Measurements from ENCODE around the gene CACNA2D1. TPM values are rescaled to one million over a fixed set of nuclear protein-coding genes. Genes with fewer than 3 reads are reported as not detected.

The CACNA2D1 gene
- total RNA-seq, 2 donors from 2014 or later: 5.4 to 32.0 TPM

DNA sequence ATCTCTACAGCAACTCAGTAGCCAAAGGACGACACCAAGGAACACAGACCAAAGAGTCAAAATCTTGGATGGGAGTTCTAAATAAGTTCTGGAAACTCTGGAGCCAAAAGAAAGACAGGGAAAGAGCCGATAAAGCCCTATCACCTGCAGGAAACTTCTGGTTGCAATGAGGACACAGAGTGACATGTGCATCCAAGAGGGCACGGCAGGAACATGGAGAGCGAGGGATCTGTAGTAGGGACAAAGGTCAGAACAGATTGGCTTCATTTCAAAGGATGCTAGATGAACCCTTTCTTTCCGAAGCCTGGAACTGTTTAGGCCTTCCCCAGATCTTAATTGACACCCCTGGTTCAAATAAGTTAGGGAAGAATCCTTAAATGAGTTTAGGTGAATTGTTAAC, 39.5 kb downstream of the CACNA2D1 start:
- H3K4me1 ChIP-seq: no peaks in the 10 kb centered on the region
- intact Hi-C loops (cut with DNase I): no loop called here
- no peaks in the 10 kb centered on the region for H3K9me3 ChIP-seq
- no peaks in the 10 kb centered on the region for H3K36me3 ChIP-seq (replicated peaks in 1 of 2; ENCODE audit: insufficient read depth in 1 of 2, low read depth in 2 of 2)
- no peak overlapping the region for H3K27ac ChIP-seq
- 69 to 76% methylated on average over 5 of the region's 5 CpGs for WGBS, 2 donors
- no peak overlapping the region for H3K4me3 ChIP-seq
- TF ChIP-seq, protein P1, sequence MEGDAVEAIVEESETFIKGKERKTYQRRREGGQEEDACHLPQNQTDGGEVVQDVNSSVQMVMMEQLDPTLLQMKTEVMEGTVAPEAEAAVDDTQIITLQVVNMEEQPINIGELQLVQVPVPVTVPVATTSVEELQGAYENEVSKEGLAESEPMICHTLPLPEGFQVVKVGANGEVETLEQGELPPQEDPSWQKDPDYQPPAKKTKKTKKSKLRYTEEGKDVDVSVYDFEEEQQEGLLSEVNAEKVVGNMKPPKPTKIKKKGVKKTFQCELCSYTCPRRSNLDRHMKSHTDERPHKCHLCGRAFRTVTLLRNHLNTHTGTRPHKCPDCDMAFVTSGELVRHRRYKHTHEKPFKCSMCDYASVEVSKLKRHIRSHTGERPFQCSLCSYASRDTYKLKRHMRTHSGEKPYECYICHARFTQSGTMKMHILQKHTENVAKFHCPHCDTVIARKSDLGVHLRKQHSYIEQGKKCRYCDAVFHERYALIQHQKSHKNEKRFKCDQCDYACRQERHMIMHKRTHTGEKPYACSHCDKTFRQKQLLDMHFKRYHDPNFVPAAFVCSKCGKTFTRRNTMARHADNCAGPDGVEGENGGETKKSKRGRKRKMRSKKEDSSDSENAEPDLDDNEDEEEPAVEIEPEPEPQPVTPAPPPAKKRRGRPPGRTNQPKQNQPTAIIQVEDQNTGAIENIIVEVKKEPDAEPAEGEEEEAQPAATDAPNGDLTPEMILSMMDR (IDR thresholded peaks at IDR 0.05): no peak
- no peak for TF ChIP-seq POLR2A (IDR thresholded peaks at IDR 0.05)
- DNase-seq: no peak
- no peaks in the 10 kb centered on the region for H3K27me3 ChIP-seq
- ATAC-seq: no peak

DNA sequence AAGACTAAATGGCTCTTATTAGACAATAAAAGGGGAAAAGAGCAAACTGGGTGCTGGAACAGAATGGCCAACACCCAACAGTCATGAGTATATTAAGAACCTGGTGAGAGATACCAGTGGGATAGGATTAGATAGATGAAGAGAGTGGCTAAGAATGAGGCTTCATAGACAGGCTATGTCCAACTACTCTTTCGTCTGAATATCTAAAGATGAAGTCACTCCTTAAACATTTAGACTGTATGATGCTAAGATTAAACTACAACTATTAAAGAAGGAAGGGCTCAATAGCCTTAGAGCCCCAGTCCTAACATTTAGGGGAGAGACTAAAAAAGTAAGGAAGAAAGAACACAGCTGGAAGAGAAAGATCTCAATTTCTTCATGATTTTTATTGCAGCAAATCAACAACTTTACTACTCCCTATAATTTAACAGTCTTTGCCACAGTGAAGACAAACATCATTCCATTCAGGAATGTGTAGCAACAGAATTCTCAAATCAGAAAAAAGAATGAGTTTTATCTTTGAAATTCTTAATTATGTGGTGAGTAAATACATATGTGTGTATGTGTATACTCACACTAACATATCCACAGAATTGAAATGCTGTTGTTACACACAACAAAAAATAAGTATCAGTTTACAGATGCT, 45.6 kb downstream of the CACNA2D1 start:
- 39 to 48% methylated on average over 1 of the region's 1 CpG for WGBS, 2 donors
- H3K9me3 ChIP-seq: no peaks in the 10 kb centered on the region
- no peaks in the 10 kb centered on the region for H3K36me3 ChIP-seq (replicated peaks in 1 of 2; ENCODE audit: insufficient read depth in 1 of 2, low read depth in 2 of 2)
- intact Hi-C loops (cut with DNase I): no loop called here
- ATAC-seq (no peak), DNase-seq (no peak)
- no peaks in the 10 kb centered on the region for H3K27me3 ChIP-seq
- TF ChIP-seq, protein P1 (IDR thresholded peaks at IDR 0.05): no peak
- no peak for TF ChIP-seq POLR2A (IDR thresholded peaks at IDR 0.05)
- no peaks in the 10 kb centered on the region for H3K4me1 ChIP-seq
- no peak overlapping the region for H3K4me3 ChIP-seq
- no peak overlapping the region for H3K27ac ChIP-seq

DNA sequence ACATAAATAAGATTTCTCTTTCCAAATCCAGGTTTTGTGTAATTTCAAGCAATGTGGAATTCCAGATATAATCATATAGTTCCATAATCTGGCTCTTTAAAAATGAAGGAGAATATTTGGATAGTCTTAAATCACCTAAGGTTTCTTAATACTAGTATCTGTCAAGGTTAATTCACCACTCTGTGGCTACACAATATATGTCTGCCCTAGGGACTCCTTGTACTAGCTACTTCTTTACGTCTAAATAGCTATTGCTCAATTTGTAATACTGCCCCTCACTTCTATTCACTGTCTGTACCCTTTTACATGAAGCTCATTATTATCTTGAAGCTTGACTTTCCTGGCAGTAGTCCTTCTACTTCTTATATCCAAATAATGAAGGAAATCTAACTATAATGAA, 47.2 kb downstream of the CACNA2D1 start:
- no peak for DNase-seq
- intact Hi-C loops (cut with DNase I): no loop called here
- Histone ChIP-seq H3K27me3 (no peaks in the 10 kb centered on the region), H3K36me3 (replicated peaks in 1 of 2; ENCODE audit: insufficient read depth in 1 of 2, low read depth in 2 of 2) (no peaks in the 10 kb centered on the region), H3K9me3 (no peaks in the 10 kb centered on the region), H3K4me3 (no peak overlapping the region), H3K27ac (no peak overlapping the region), H3K4me1 (no peaks in the 10 kb centered on the region)
- WGBS, 2 donors: 64 to 69% methylated on average over 1 of the region's 1 CpG
- ATAC-seq: no peak
- TF ChIP-seq POLR2A (IDR thresholded peaks at IDR 0.05): no peak
- TF ChIP-seq, protein P1 (IDR thresholded peaks at IDR 0.05): no peak

DNA sequence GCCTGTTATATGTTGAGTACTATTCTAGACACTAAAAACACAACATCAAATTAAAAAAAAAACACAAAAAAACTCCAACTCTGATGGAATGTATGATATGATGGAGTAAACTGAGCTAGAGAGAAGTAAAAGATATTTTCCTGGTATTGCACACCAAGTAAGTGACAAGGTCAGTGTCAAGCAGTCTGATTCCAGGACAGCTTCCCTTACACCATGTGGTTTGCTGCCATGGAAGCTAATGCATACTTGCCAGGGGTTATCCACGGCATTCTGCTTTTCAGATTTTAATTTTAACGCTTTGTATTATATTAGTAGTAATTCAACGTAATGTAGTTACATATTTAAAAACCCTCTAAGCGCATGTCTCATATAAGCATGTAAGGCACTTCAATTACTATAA, 48.4 kb downstream of the CACNA2D1 start:
- Histone ChIP-seq H3K4me1 (no peaks in the 10 kb centered on the region), H3K4me3 (no peak overlapping the region), H3K36me3 (replicated peaks in 1 of 2; ENCODE audit: insufficient read depth in 1 of 2, low read depth in 2 of 2) (no peaks in the 10 kb centered on the region), H3K27ac (no peak overlapping the region), H3K27me3 (no peaks in the 10 kb centered on the region), H3K9me3 (no peaks in the 10 kb centered on the region)
- ATAC-seq (no peak), DNase-seq (no peak)
- TF ChIP-seq, protein P1 (IDR thresholded peaks at IDR 0.05): no peak
- no peak for TF ChIP-seq POLR2A (IDR thresholded peaks at IDR 0.05)
- 70 to 75% methylated on average over 4 of the region's 4 CpGs for WGBS, 2 donors
- intact Hi-C loops (cut with DNase I): no loop called here

DNA sequence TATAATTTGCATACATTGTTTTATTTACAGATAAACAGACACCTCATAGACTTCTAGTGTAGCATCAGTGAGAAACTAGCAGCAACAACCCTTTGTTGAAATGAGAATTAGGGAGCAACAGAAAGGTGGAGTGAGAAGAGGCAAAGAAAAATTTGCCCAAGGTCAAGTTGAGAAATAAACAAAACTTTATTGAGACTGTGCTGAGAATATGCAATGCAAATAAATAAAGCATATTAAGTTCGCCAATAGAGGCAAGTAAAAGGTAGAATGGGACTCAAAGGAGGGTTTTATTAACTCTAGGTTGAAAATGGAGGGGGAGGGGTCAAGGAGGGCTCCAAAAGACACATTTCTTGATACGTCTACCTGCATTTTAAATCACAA, 49.7 kb downstream of the CACNA2D1 start:
- Histone ChIP-seq H3K27ac (no peak overlapping the region), H3K36me3 (replicated peaks in 1 of 2; ENCODE audit: insufficient read depth in 1 of 2, low read depth in 2 of 2) (no peaks in the 10 kb centered on the region), H3K9me3 (no peaks in the 10 kb centered on the region), H3K4me3 (no peak overlapping the region), H3K4me1 (no peaks in the 10 kb centered on the region), H3K27me3 (no peaks in the 10 kb centered on the region)
- no peak for DNase-seq
- intact Hi-C loops (cut with DNase I): no loop called here
- ATAC-seq: no peak
- TF ChIP-seq, protein P1 (IDR thresholded peaks at IDR 0.05): no peak
- no peak for TF ChIP-seq POLR2A (IDR thresholded peaks at IDR 0.05)
- 59 to 63% methylated on average over 2 of the region's 2 CpGs for WGBS, 2 donors
